Body of pancreas (tissue), 4 donors: ENCODE measurements around the gene NUF2.

ENCODE experiments used
- CTCF ChIP-seq, 7 experiments: fragments of 450-650 bp in 4 of 7; fragments of 200-600 bp in 3 of 7; sonication (generic) in 3 of 7; IDR thresholded peaks; one replicate each; pipeline ENCODE4 v1.5.1; 2016 to 2019; ENCODE audit warnings: antibody characterized with exemption in 7 of 7
- POLR2A ChIP-seq, 3 donors: fragments of 450-650 bp; IDR thresholded peaks; one replicate each; pipeline ENCODE4 v1.6.1; 2016; ENCODE audit warnings: antibody characterized with exemption in 3 of 3, mild to moderate bottlenecking in 2 of 3

- TF ChIP-seq CTCF (IDR thresholded peaks at IDR 0.05) (no peak), POLR2A (IDR thresholded peaks at IDR 0.05) (no peak)
These were observed 30.2 kb downstream of the NUF2 start for GRCh38 chr1:163351912-163352311.
